Left ventricle myocardium inferior (tissue), 1 donor: ENCODE data around the gene SPINDOC. TPM values are rescaled to one million over a fixed set of nuclear protein-coding genes. Genes with fewer than 3 reads are reported as not detected.

ENCODE experiments used
- DNase-seq: peaks from one replicate; pipeline ENCODE4 v3.0.0-alpha.2; 2020
- H3K27ac ChIP-seq: fragments of 200-600 bp; replicated peaks from 2 replicates; pipeline ENCODE4 v1.8.0; 2021
- H3K27me3 ChIP-seq: fragments of 200-600 bp; 2 replicates; pipeline ENCODE4 v1.8.0; 2021; ENCODE audit warnings: low read depth
- H3K36me3 ChIP-seq: fragments of 200-600 bp; 2 replicates; pipeline ENCODE4 v1.8.0; 2021
- H3K4me1 ChIP-seq: fragments of 200-600 bp; 2 replicates; pipeline ENCODE4 v1.8.0; 2021
- H3K4me3 ChIP-seq: fragments of 200-600 bp; 2 replicates; pipeline ENCODE4 v1.8.0; 2021; ENCODE audit warnings: mild to moderate bottlenecking, moderate library complexity
- H3K9me3 ChIP-seq: fragments of 200-600 bp; replicated peaks from 2 replicates; pipeline ENCODE4 v1.8.0; 2021
- intact Hi-C: fragments of 100-400 bp; cut with micrococcal nuclease; formaldehyde crosslinking; loops from one replicate; pipeline ENCODE4 v1.11.0; 2022
- total RNA-seq: library from RNA; stranded (reverse); fragmentation: NEBNext Ultra II Directional; extraction: Animal tissue kit (Norgen Biotek cat#: 25700); gene quantifications from one replicate; pipeline ENCODE4 v1.2.1, GENCODE V29; 2021
- TF ChIP-seq, protein P1 (sequence below): fragments of 200-600 bp; IDR thresholded peaks from 2 replicates; pipeline ENCODE4 v1.8.0; 2021; ENCODE audit warnings: antibody characterized with exemption, mild to moderate bottlenecking, borderline replicate concordance
- donor health status: DM: no; HTN: yes; CAD: no; lungs with severe emphysema.

SPINDOC gene
- total RNA-seq, 1 donor from 2014 or later: 14.0 TPM

- Histone ChIP-seq H3K4me1 (peaks cover 74% of the 10 kb centered on the region), H3K27me3 (no peaks in the 10 kb centered on the region), H3K27ac (peak overlapping the region; percentile 88), H3K36me3 (peaks cover 20% of the 10 kb centered on the region), H3K4me3 (peak overlapping the region; percentile 91), H3K9me3 (no peaks in the 10 kb centered on the region)
- TF ChIP-seq, protein P1, sequence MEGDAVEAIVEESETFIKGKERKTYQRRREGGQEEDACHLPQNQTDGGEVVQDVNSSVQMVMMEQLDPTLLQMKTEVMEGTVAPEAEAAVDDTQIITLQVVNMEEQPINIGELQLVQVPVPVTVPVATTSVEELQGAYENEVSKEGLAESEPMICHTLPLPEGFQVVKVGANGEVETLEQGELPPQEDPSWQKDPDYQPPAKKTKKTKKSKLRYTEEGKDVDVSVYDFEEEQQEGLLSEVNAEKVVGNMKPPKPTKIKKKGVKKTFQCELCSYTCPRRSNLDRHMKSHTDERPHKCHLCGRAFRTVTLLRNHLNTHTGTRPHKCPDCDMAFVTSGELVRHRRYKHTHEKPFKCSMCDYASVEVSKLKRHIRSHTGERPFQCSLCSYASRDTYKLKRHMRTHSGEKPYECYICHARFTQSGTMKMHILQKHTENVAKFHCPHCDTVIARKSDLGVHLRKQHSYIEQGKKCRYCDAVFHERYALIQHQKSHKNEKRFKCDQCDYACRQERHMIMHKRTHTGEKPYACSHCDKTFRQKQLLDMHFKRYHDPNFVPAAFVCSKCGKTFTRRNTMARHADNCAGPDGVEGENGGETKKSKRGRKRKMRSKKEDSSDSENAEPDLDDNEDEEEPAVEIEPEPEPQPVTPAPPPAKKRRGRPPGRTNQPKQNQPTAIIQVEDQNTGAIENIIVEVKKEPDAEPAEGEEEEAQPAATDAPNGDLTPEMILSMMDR: no peak
- DNase-seq: no peak
- intact Hi-C loops: no loop called here
Measured at GRCh38 chr11:63840356-63841060, 27.3 kb downstream of the SPINDOC start.

DNA sequence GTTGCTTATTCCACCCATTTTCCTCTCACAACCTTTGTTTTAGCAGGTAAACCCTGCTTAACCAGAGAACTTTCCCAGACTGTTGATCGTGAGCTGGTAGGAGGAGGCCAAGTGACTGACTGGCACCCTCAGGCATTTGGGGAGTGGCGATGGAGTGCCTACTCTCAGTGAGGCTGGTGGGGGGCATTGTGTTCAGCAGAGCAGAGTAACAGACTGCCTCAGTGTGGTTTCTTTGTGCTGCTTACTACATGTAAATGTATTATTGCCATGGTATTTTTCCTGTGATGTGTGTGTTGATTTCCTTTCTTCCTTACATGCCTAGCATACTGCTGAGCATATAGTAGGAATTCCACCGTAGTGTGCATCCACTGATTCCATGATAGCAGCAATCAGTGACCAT lies 28.3 kb downstream of the SPINDOC start:
- TF ChIP-seq, protein P1: no peak
- H3K4me1 ChIP-seq: peaks cover 79% of the 10 kb centered on the region
- H3K36me3 ChIP-seq: peaks cover 20% of the 10 kb centered on the region
- H3K9me3 ChIP-seq: no peaks in the 10 kb centered on the region
- peak overlapping the region; percentile 91 for H3K4me3 ChIP-seq
- no peaks in the 10 kb centered on the region for H3K27me3 ChIP-seq
- intact Hi-C loops: no loop called here
- peak overlapping the region; percentile 65 for H3K27ac ChIP-seq
- DNase-seq: no peak

- peak overlapping the region; percentile 65 for H3K27ac ChIP-seq
- intact Hi-C loops: no loop called here
- H3K27me3 ChIP-seq: no peaks in the 10 kb centered on the region
- no peak overlapping the region for H3K4me3 ChIP-seq
- peaks cover 84% of the 10 kb centered on the region for H3K4me1 ChIP-seq
- TF ChIP-seq, protein P1: no peak
- H3K36me3 ChIP-seq: peaks cover 20% of the 10 kb centered on the region
- no peak for DNase-seq
- no peaks in the 10 kb centered on the region for H3K9me3 ChIP-seq
Measured at GRCh38 chr11:63843041-63843440, 29.8 kb downstream of the SPINDOC start.

DNA sequence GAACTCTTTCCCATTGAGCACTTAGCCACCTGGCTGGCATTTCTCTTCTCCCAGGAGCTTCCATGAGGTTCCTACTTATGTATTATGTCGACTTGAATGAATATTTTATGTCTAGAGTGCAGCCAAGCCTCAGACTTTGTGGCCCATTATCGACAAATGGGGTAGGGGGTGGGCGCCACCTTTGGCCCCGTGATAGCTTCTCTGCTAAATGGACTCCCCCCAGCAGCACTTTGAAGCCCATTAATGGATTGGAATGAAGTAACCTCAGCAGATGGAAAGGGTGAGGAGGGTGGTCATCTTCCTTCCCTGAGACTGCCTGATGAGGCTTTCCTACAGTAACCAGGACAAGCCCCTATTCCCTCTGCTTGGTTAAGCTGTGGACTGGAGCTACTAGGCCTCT lies 31.6 kb downstream of the SPINDOC start:
- TF ChIP-seq, protein P1: no peak
- Histone ChIP-seq H3K4me1 (peaks cover 82% of the 10 kb centered on the region), H3K36me3 (peaks cover 25% of the 10 kb centered on the region), H3K27ac (peak overlapping the region; percentile 39), H3K4me3 (no peak overlapping the region), H3K27me3 (no peaks in the 10 kb centered on the region), H3K9me3 (no peaks in the 10 kb centered on the region)
- DNase-seq: no peak
- intact Hi-C loops: no loop called here

DNA sequence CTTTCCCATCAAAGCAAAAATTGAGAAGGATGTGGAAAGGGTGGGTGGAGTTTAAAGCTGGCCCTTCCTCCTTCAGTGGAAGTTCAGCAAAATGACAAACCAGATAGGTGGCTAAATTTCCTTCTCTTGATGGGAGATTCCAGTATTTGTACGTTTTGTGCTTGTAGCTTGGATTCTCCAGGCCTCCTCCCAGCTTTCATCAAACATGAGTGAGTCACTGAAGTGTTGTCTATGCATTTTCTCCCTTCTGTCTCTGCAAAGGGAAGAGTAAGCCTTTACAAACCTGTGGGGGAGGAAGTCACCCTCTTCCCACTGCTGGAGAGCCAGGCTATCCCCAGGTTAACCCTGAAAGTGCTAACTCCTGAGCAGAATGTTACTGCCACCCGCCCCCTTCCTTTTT lies 32.0 kb downstream of the SPINDOC start:
- Histone ChIP-seq H3K4me1 (peaks cover 77% of the 10 kb centered on the region), H3K27ac (peak overlapping the region; percentile 39), H3K4me3 (no peak overlapping the region), H3K36me3 (peaks cover 25% of the 10 kb centered on the region), H3K9me3 (no peaks in the 10 kb centered on the region), H3K27me3 (no peaks in the 10 kb centered on the region)
- DNase-seq: no peak
- TF ChIP-seq, protein P1: no peak
- intact Hi-C loops: no loop called here
